ENCODE measurements around the gene OS9.

DNA sequence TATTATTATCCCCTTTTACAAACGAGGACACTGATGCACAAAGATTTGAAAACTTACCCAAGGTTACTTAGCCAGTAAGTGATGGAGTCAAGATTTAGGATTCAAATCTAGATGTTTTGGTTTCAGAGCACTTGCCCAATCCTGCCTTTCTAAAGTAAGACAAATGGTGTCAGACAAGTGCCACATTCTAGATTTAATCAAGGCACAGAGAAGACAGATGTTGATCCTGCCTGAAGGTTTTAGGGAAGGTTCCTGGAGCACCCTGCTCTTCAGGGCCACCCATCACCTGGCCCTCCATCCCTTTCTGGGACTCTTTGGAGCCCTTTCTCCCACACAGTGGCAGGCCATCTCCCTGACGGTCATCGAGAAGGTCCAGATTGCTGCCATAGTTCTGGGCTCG lies 63.8 kb downstream of the OS9 start:
- TF ChIP-seq, protein P1, sequence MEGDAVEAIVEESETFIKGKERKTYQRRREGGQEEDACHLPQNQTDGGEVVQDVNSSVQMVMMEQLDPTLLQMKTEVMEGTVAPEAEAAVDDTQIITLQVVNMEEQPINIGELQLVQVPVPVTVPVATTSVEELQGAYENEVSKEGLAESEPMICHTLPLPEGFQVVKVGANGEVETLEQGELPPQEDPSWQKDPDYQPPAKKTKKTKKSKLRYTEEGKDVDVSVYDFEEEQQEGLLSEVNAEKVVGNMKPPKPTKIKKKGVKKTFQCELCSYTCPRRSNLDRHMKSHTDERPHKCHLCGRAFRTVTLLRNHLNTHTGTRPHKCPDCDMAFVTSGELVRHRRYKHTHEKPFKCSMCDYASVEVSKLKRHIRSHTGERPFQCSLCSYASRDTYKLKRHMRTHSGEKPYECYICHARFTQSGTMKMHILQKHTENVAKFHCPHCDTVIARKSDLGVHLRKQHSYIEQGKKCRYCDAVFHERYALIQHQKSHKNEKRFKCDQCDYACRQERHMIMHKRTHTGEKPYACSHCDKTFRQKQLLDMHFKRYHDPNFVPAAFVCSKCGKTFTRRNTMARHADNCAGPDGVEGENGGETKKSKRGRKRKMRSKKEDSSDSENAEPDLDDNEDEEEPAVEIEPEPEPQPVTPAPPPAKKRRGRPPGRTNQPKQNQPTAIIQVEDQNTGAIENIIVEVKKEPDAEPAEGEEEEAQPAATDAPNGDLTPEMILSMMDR (IDR thresholded peaks at IDR 0.05) = no peak
- TF ChIP-seq POLR2A (IDR thresholded peaks at IDR 0.05) = no peak
- TF ChIP-seq EP300 (IDR thresholded peaks at IDR 0.05) = no peak
